SK-N-SH treated with all-trans-retinoic acid at 6 μM for 48 hours (cell line): ENCODE results near the gene LRFN2.

Source experiments
- ATAC-seq: fragments of 200-7000 bp; cut with Tn5 transposase; 3 replicates; pipeline ENCODE4 v1.9.1; 2020; ENCODE audit warnings: mild to moderate bottlenecking, moderate library complexity
- BACH2 ChIP-seq: fragments of 250-450 bp; sonication (Bioruptor Pico); IDR thresholded peaks from 2 replicates; pipeline ENCODE4 v1.9.0; 2021; ENCODE audit warnings: mild to moderate bottlenecking, borderline replicate concordance
- CSDC2 ChIP-seq: fragments of 250-450 bp; sonication (Bioruptor Pico); IDR thresholded peaks from 2 replicates; pipeline ENCODE4 v1.5.0; 2020; ENCODE audit warnings: mild to moderate bottlenecking, moderate library complexity
- CSRNP3 ChIP-seq: fragments of 250-450 bp; sonication (Bioruptor Pico); IDR thresholded peaks from 2 replicates; pipeline ENCODE4 v1.5.1; 2021; ENCODE audit warnings: mild to moderate bottlenecking, moderate library complexity
- ESRRG ChIP-seq: fragments of 250-450 bp; sonication (Bioruptor Pico); IDR thresholded peaks from 2 replicates; pipeline ENCODE4 v1.6.1; 2021; ENCODE audit warnings: mild to moderate bottlenecking
- GLIS3 ChIP-seq: fragments of 250-450 bp; sonication (Bioruptor Pico); IDR thresholded peaks from 2 replicates; pipeline ENCODE4 v1.5.0; 2020; ENCODE audit warnings: mild to moderate bottlenecking, moderate library complexity
- ISL1 ChIP-seq: fragments of 250-450 bp; sonication (Bioruptor Pico); IDR thresholded peaks from 2 replicates; pipeline ENCODE4 v2.1.2; 2022; ENCODE audit warnings: mild to moderate bottlenecking, moderate library complexity
- PPARA ChIP-seq: fragments of 250-450 bp; sonication (Bioruptor Pico); IDR thresholded peaks from 2 replicates; pipeline ENCODE4 v1.5.0; 2020; ENCODE audit warnings: mild to moderate bottlenecking, borderline replicate concordance
- SNAI2 ChIP-seq: fragments of 250-450 bp; sonication (Bioruptor Pico); IDR thresholded peaks from 2 replicates; pipeline ENCODE4 v1.5.0; 2020; ENCODE audit warnings: mild to moderate bottlenecking, moderate library complexity
- TCF4 ChIP-seq: fragments of 250-450 bp; sonication (Bioruptor Pico); IDR thresholded peaks from 2 replicates; pipeline ENCODE4 v1.8.0; 2021; ENCODE audit warnings: mild to moderate bottlenecking, moderate library complexity, borderline replicate concordance
- TOX ChIP-seq: fragments of 250-450 bp; sonication (Bioruptor Pico); IDR thresholded peaks from 2 replicates; pipeline ENCODE4 v1.8.0; 2021; ENCODE audit warnings: mild to moderate bottlenecking, moderate library complexity, borderline replicate concordance
- ZFP3 ChIP-seq: fragments of 250-450 bp; sonication (Bioruptor Pico); IDR thresholded peaks from 2 replicates; pipeline ENCODE4 v1.5.0; 2020; ENCODE audit warnings: mild to moderate bottlenecking, moderate library complexity
- ZFP30 ChIP-seq: fragments of 450-650 bp; formaldehyde crosslinking; IDR thresholded peaks from 2 replicates; pipeline ENCODE4 v1.5.0; 2022; ENCODE audit warnings: mild to moderate bottlenecking, moderate library complexity
- ZNF565 ChIP-seq: fragments of 450-650 bp; formaldehyde crosslinking; conservative IDR thresholded peaks from 2 replicates; pipeline ENCODE4 v1.5.0; 2020; ENCODE audit warnings: low read depth, mild to moderate bottlenecking, moderate library complexity
- ZNF8 ChIP-seq: fragments of 450-650 bp; formaldehyde crosslinking; IDR thresholded peaks from 2 replicates; pipeline ENCODE4 v1.5.0; 2020; ENCODE audit warnings: mild to moderate bottlenecking, moderate library complexity
- TF ChIP-seq, protein P1 (sequence below): fragments of 250-450 bp; sonication (Bioruptor Pico); IDR thresholded peaks from 2 replicates; pipeline ENCODE4 v1.5.0; 2020; ENCODE audit warnings: mild to moderate bottlenecking, moderate library complexity
- TF ChIP-seq, protein P2 (sequence below): fragments of 250-450 bp; sonication (Bioruptor Pico); IDR thresholded peaks from 2 replicates; pipeline ENCODE4 v1.5.1; 2020; ENCODE audit warnings: low read depth, mild to moderate bottlenecking, moderate library complexity
- TF ChIP-seq, protein P3 (sequence below): fragments of 250-450 bp; sonication (Bioruptor Pico); IDR thresholded peaks from 2 replicates; pipeline ENCODE4 v1.8.0; 2020; ENCODE audit warnings: mild to moderate bottlenecking, moderate library complexity, borderline replicate concordance

LRFN2 gene

GRCh38 chr6:40409716-40410397 lies 177.3 kb downstream of the LRFN2 start (continued):
- TF ChIP-seq, protein P1, sequence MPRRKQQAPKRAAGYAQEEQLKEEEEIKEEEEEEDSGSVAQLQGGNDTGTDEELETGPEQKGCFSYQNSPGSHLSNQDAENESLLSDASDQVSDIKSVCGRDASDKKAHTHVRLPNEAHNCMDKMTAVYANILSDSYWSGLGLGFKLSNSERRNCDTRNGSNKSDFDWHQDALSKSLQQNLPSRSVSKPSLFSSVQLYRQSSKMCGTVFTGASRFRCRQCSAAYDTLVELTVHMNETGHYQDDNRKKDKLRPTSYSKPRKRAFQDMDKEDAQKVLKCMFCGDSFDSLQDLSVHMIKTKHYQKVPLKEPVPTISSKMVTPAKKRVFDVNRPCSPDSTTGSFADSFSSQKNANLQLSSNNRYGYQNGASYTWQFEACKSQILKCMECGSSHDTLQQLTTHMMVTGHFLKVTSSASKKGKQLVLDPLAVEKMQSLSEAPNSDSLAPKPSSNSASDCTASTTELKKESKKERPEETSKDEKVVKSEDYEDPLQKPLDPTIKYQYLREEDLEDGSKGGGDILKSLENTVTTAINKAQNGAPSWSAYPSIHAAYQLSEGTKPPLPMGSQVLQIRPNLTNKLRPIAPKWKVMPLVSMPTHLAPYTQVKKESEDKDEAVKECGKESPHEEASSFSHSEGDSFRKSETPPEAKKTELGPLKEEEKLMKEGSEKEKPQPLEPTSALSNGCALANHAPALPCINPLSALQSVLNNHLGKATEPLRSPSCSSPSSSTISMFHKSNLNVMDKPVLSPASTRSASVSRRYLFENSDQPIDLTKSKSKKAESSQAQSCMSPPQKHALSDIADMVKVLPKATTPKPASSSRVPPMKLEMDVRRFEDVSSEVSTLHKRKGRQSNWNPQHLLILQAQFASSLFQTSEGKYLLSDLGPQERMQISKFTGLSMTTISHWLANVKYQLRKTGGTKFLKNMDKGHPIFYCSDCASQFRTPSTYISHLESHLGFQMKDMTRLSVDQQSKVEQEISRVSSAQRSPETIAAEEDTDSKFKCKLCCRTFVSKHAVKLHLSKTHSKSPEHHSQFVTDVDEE (CRISPR knock-in tag), result no peak
- no peak for TF ChIP-seq ISL1 (CRISPR knock-in tag)
- TF ChIP-seq ZFP30 (CRISPR knock-in tag), result no peak
- TF ChIP-seq SNAI2 (CRISPR knock-in tag), result no peak
- TF ChIP-seq PPARA (CRISPR knock-in tag), result no peak

DNA sequence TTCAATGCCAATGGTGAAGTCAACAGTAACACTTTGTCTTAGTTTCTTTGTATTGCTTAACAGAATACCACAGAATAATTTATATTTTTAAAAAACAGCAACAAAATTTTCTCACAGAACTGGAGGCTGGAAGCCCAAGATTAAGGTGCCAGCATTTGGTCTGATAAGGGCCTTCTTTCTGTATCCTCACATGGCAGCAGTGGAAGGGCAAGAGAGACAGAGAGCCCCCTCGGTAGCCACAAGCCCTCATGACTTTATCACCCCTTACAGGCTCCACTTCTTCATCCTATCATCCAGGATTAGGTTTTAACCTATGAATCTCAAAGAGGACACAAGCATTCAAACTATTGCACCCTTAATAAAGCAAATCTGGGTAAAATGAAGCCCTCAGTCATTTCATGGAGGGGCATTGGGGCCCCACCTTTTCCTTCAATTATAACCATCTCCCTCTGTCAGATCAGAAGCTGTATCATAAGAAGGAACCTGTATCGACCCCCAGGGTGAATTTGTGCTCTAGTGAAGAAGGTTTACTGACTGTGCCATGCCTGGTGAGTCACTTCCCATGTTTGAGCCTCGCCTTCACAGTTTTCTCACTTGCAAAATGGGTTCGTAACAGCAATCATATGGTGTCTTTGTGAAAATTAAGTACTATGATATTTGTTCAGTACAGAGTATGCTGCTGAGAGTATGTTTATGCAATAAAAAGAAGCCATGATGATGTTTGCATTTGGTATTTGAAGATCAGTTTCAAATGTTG lies 178.2 kb downstream of the LRFN2 start:
- TF ChIP-seq ZFP3, result no peak
- no peak for TF ChIP-seq TOX
- TF ChIP-seq, protein P2, sequence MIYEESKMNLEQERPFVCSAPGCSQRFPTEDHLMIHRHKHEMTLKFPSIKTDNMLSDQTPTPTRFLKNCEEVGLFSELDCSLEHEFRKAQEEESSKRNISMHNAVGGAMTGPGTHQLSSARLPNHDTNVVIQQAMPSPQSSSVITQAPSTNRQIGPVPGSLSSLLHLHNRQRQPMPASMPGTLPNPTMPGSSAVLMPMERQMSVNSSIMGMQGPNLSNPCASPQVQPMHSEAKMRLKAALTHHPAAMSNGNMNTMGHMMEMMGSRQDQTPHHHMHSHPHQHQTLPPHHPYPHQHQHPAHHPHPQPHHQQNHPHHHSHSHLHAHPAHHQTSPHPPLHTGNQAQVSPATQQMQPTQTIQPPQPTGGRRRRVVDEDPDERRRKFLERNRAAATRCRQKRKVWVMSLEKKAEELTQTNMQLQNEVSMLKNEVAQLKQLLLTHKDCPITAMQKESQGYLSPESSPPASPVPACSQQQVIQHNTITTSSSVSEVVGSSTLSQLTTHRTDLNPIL, result no peak
- no peak for ATAC-seq

DNA sequence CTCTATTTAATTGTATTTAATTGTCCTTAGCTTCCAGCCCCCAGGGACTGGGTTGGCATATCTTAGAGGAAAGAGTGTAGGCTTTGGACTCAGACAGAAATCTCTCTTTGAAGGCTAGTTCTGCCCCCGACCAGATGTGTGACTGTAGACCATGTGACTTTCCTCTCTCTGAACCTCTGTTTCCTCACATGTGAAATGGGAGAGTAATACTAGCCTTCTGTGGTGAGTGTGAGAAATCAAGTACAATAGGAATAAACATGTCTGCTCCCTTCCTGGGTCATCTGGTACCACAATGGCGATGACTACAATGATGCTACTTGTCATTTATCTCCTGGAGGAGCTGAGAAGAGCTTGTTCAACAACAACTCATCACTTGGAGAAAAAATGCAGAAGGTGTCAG lies 179.9 kb downstream of the LRFN2 start:
- no peak for ATAC-seq
- TF ChIP-seq CSRNP3 (CRISPR knock-in tag), result no peak
- no peak for TF ChIP-seq TCF4 (CRISPR knock-in tag)
- no peak for TF ChIP-seq ISL1 (CRISPR knock-in tag)
- no peak for TF ChIP-seq BACH2 (CRISPR knock-in tag)
- TF ChIP-seq ZNF8, result no peak

- no peak for TF ChIP-seq GLIS3 (CRISPR knock-in tag)
- TF ChIP-seq ESRRG (CRISPR knock-in tag), result no peak
- TF ChIP-seq, protein P2, result no peak
- TF ChIP-seq PPARA (CRISPR knock-in tag), result no peak
- ATAC-seq, result no peak
Measured at GRCh38 chr6:40406175-40406574, 181.0 kb downstream of the LRFN2 start.

DNA sequence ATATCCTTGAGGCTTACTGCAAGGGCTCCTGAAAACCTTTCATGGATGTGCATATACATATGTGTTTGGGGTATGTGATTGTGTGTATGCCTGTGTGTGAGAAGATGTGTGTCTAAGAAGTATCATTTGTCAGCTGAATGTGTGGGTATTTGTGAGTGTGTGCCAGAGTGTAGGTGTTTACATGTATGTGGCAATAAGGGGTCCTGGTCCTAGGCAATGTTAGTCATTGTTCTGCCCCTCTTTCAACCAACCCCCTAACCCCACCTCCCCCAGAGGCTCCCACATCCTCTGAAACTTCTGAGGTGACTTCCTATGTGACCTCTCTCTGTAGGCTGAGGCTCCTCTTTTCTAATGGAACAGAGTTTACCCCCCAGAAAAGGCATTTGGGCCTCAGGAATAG lies 186.4 kb downstream of the LRFN2 start:
- no peak for ATAC-seq
- TF ChIP-seq CSDC2 (CRISPR knock-in tag), result no peak
- TF ChIP-seq, protein P2, result no peak
- TF ChIP-seq, protein P3, sequence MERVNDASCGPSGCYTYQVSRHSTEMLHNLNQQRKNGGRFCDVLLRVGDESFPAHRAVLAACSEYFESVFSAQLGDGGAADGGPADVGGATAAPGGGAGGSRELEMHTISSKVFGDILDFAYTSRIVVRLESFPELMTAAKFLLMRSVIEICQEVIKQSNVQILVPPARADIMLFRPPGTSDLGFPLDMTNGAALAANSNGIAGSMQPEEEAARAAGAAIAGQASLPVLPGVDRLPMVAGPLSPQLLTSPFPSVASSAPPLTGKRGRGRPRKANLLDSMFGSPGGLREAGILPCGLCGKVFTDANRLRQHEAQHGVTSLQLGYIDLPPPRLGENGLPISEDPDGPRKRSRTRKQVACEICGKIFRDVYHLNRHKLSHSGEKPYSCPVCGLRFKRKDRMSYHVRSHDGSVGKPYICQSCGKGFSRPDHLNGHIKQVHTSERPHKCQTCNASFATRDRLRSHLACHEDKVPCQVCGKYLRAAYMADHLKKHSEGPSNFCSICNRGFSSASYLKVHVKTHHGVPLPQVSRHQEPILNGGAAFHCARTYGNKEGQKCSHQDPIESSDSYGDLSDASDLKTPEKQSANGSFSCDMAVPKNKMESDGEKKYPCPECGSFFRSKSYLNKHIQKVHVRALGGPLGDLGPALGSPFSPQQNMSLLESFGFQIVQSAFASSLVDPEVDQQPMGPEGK, result no peak
- TF ChIP-seq CSRNP3 (CRISPR knock-in tag), result no peak
- no peak for TF ChIP-seq ZNF565 (CRISPR knock-in tag)
